ENCODE data around the gene EIPR1. TPM values are rescaled to one million over a fixed set of nuclear protein-coding genes. Genes with fewer than 3 reads are reported as not detected.
A peak's percentile ranks its signal among the peaks of the same experiment; 100 is the strongest.
"Not testable (repeated sequence)": the region's sequence is repeated elsewhere in the genome, so short reads cannot be mapped to it uniquely, and the experiment has no call there.

EIPR1 gene
- total and polyA plus RNA-seq, 8 donors: 4.3 to 12.5 (median 6.4) TPM

- ATAC-seq: no peak
- intact Hi-C loops (cut with DNase I): no loop called here
- 95% methylated on average over 15 of the region's 15 CpGs for WGBS, 2 donors
- no peak for TF ChIP-seq CTCF (IDR thresholded peaks at IDR 0.05)
- no peak for FAIRE-seq
- Histone ChIP-seq H3K4me1 (no peaks in the 10 kb centered on the region), H3K36me3 (no peaks in the 10 kb centered on the region), H3K27ac (no peak overlapping the region), H3K27me3 (no peaks in the 10 kb centered on the region), H3K4me3 (no peak overlapping the region), H3K9me3 (no peaks in the 10 kb centered on the region)
- DNase-seq: peak in 1 of 6 donors; percentile 31
These were observed 88.1 kb downstream of the EIPR1 start for GRCh38 chr2:3289526-3289925.

DNA sequence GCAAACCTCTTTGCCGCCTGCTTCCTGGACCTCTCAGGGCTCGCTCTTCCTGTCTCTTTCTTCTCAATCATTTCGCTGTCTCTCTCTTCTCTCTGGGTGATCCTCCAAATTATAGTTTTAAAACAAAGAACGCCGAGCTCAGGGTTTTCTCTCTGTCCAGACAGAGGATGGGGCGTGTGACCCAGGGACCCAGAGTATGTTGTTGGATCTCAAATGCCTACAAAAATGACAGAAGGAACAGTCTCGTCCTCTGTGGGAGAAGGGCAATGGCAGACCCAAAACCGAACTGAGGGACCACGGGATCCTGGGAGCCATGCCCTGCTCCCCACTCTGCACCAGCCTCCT, 88.5 kb downstream of the EIPR1 start:
- no peak overlapping the region for H3K27ac ChIP-seq
- FAIRE-seq: no peak
- WGBS, 2 donors: 91 to 93% methylated on average over 9 of the region's 9 CpGs

DNA sequence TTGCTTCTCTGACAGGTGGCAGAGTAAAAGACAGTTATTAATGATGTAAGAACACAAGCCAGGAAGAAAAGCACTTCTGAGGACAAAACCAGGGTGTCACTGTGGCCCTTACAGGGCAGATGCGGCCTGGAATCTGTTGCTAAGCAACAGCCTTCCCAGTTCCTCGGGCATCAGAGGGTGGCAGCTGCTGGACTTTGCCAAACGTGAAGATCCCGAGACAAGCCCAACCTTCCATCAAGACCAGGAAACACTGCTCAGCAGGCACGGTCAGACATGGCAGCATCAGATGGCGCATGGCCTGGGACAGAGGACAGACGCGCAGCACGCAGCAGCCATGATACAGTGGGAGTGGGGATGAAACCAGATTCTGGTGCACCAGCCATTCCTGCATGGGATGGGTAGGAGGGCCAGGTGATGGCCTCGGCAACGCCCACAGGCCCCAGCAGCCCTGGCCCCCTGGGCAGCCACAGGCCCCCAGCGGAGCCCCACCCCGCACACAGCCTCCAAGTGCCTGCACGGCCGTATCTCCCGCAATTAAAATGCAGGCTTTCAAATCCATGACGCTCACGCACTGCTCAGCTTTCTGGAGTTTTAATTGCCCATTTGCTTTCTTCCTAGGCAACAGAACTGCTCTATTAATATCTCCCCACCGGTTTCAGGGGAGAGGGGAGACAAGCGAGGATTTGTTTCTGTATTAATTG, 89.0 kb downstream of the EIPR1 start:
- no peaks in the 10 kb centered on the region for H3K4me1 ChIP-seq
- no peak overlapping the region for H3K27ac ChIP-seq
- ATAC-seq (peak in 2 of 4 donors; percentile 59 to 60), DNase-seq (no peak), FAIRE-seq (no peak)
- no peaks in the 10 kb centered on the region for H3K27me3 ChIP-seq
- H3K4me3 ChIP-seq: no peak overlapping the region
- intact Hi-C loops (cut with DNase I): no loop called here
- H3K9me3 ChIP-seq: no peaks in the 10 kb centered on the region
- no peaks in the 10 kb centered on the region for H3K36me3 ChIP-seq
- TF ChIP-seq CTCF (IDR thresholded peaks at IDR 0.05): no peak
- 85 to 90% methylated on average over 20 of the region's 20 CpGs for WGBS, 2 donors

More for the DNA sequence above, 88.5 kb downstream of the EIPR1 start:
- no peak for TF ChIP-seq CTCF (IDR thresholded peaks at IDR 0.05)
- Histone ChIP-seq H3K36me3 (no peaks in the 10 kb centered on the region), H3K9me3 (no peaks in the 10 kb centered on the region), H3K4me1 (no peaks in the 10 kb centered on the region), H3K27me3 (no peaks in the 10 kb centered on the region), H3K4me3 (no peak overlapping the region)
- no peak for ATAC-seq
- intact Hi-C loops (cut with DNase I): no loop called here
- no peak for DNase-seq

DNA sequence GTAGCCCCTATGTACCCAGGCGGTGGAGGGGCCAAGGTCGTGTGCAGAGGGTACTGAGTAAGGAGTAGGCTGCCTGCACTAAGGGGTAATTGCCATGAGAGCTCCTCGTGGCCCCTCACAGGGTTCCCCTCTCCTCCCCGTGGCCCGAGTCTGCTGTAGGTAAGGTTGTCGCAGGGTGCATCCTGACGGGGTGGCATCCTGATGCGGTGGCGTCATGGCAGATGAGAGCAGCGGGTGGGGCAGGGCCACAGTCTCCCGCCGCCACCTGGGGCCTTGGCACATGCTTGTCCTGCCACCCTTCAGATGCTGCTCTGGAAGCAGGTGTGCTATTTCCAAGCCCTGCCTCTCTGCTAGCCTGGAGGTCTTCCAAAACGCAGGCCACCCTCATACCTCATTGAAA, 89.7 kb downstream of the EIPR1 start:
- 92 to 95% methylated on average over 13 of the region's 13 CpGs for WGBS, 2 donors
- intact Hi-C loops (cut with DNase I): no loop called here
- Histone ChIP-seq H3K9me3 (no peaks in the 10 kb centered on the region), H3K4me1 (no peaks in the 10 kb centered on the region), H3K27me3 (no peaks in the 10 kb centered on the region), H3K36me3 (no peaks in the 10 kb centered on the region), H3K27ac (no peak overlapping the region), H3K4me3 (no peak overlapping the region)
- no peak for FAIRE-seq
- no peak for DNase-seq
- ATAC-seq: no peak
- TF ChIP-seq CTCF (IDR thresholded peaks at IDR 0.05): no peak

GRCh38 chr2:3286646-3287036, 91.0 kb downstream of the EIPR1 start:
- H3K4me1 ChIP-seq; intact Hi-C loops (cut with DNase I); H3K36me3 ChIP-seq; H3K9me3 ChIP-seq; DNase-seq; H3K4me3 ChIP-seq; H3K27ac ChIP-seq; FAIRE-seq; H3K27me3 ChIP-seq; ATAC-seq: not testable (repeated sequence)
- 87 to 90% methylated on average over 14 to 17 of the region's 17 CpGs for WGBS, 2 donors

Measured in pancreas (tissue), 10 donors.